Endothelial cell of umbilical vein (primary cell): ENCODE data around the gene VGLL4. TPM values are rescaled to one million over a fixed set of nuclear protein-coding genes. Genes with fewer than 3 reads are reported as not detected.

Experiments
- BruUV-seq: library from RNA; stranded (reverse); fragments of 400-500 nt; replicated peaks from 2 replicates; lab custom pipeline; 2021; lab: Mats Ljungman, UMichigan
- CTCF ChIA-PET: fragments of 300-600, 350-600 bp; sonication (Branson Sonifier 250); formaldehyde crosslinking; loops from one replicate; lab custom pipeline; 2021; ENCODE audit warnings: antibody characterized with exemption, inconsistent platforms; lab: Charles Lee
- POLR2A ChIA-PET: fragments of 300-600, 350-600 bp; sonication (Branson Sonifier 250); formaldehyde crosslinking; loops from one replicate; lab custom pipeline; 2021; ENCODE audit warnings: antibody characterized with exemption, inconsistent platforms; lab: Charles Lee
- DNase-seq: peaks from one replicate; pipeline ENCODE4 v3.0.0-alpha.2; 2011; ENCODE audit warnings: low read depth, low spot score
- FAIRE-seq: peaks from 2 replicates; lab custom pipeline; 2011; peaks lifted over from hg19 to GRCh38; lab: Jason Lieb, UNC
- H2AFZ ChIP-seq: 2 replicates; pipeline ENCODE4 v1.6.0; 2012; ENCODE audit warnings: low read depth, low read length, control low read depth, inconsistent platforms
- H3K27ac ChIP-seq: 2 replicates; pipeline ENCODE4 v1.5.1; 2011; ENCODE audit warnings: low read depth, mild to moderate bottlenecking, control low read depth, low read length, moderate library complexity; ENCODE audit not compliant: insufficient read depth
- H3K27me3 ChIP-seq, 2 experiments: 2 replicates each; pipeline versions ENCODE4 v1.6.0 to v1.6.1; 2011; ENCODE audit warnings: low read length in 2 of 2, mixed read lengths in 1 of 2; ENCODE audit not compliant: control insufficient read depth in 2 of 2, insufficient read depth in 2 of 2
- H3K36me3 ChIP-seq, 2 experiments: 2 replicates in 1 of 2; 3 replicates in 1 of 2; pipeline ENCODE4 v1.5.1; 2011; ENCODE audit warnings: low read length in 2 of 2, mild to moderate bottlenecking in 1 of 2, moderate library complexity in 1 of 2; ENCODE audit not compliant: control insufficient read depth in 2 of 2, insufficient read depth in 2 of 2; ENCODE audit errors: extremely low read depth in 1 of 2
- H3K4me1 ChIP-seq: 3 replicates; pipeline ENCODE4 v1.5.1; 2011; ENCODE audit warnings: mild to moderate bottlenecking, low read length; ENCODE audit not compliant: control insufficient read depth, insufficient read depth; ENCODE audit errors: extremely low read depth
- H3K4me2 ChIP-seq: 2 replicates; pipeline ENCODE4 v1.6.1; 2011; ENCODE audit warnings: low read length, control low read depth, mixed read lengths; ENCODE audit not compliant: insufficient read depth
- H3K4me3 ChIP-seq, 3 experiments: fragments of 200-600 bp in 1 of 3; sonication (generic), shearing (Covaris generic) in 1 of 3; replicated peaks in 1 of 3; 2 replicates each; pipeline ENCODE4 v1.5.1; 2011 to 2016; ENCODE audit warnings: control low read depth in 3 of 3, low read length in 3 of 3, mild to moderate bottlenecking in 2 of 3, inconsistent platforms in 1 of 3, low read depth in 1 of 3, moderate library complexity in 1 of 3; ENCODE audit not compliant: insufficient read depth in 1 of 3
- H3K79me2 ChIP-seq: 2 replicates; pipeline ENCODE4 v1.6.0; 2012; ENCODE audit warnings: low read length, inconsistent platforms; ENCODE audit not compliant: control insufficient read depth, insufficient read depth
- H3K9ac ChIP-seq: replicated peaks from 2 replicates; pipeline ENCODE3; 2011; ENCODE audit warnings: low read length, control low read depth; ENCODE audit not compliant: insufficient read depth; ENCODE audit errors: extremely low read depth
- H3K9me1 ChIP-seq: replicated peaks from 3 replicates; pipeline ENCODE4 v1.6.0; 2011; ENCODE audit warnings: mild to moderate bottlenecking, low read length; ENCODE audit not compliant: control insufficient read depth, insufficient read depth; ENCODE audit errors: extremely low read depth
- H3K9me3 ChIP-seq: replicated peaks from 2 replicates; pipeline ENCODE4 v1.5.1; 2012; ENCODE audit warnings: low read length, inconsistent platforms; ENCODE audit not compliant: control insufficient read depth, insufficient read depth
- H4K20me1 ChIP-seq: replicated peaks from 2 replicates; pipeline ENCODE3; 2011; ENCODE audit warnings: mild to moderate bottlenecking, low read length; ENCODE audit not compliant: control insufficient read depth, insufficient read depth; ENCODE audit errors: extremely low read depth
- MAX ChIP-seq: IDR thresholded peaks from 2 replicates; pipeline ENCODE4 v1.6.1; 2011; ENCODE audit not compliant: insufficient read depth, insufficient read length
- MYC ChIP-seq: IDR thresholded peaks from one replicate; pipeline ENCODE4 v1.6.1; 2011; ENCODE audit warnings: mild to moderate bottlenecking, low read depth, low read length
- POLR2A ChIP-seq: IDR thresholded peaks from 2 replicates; pipeline ENCODE4 v1.6.1; 2012; ENCODE audit warnings: low read depth, mild to moderate bottlenecking, control low read depth, low read length
- dilution Hi-C: fragments of 300-500 bp; cut with MboI; formaldehyde crosslinking; loops from one replicate; pipeline ENCODE4 v1.15.0; 2019; ENCODE audit warnings: low sequenced_read_pairs; ENCODE audit not compliant: extremely low pct_ligation_motif_present
- intact Hi-C: fragments of 100-400 bp; cut with micrococcal nuclease; formaldehyde crosslinking; loops from one replicate; pipeline ENCODE4 v1.10.0; 2022
- polyA plus RNA-seq, 4 experiments: library from polyadenylated mRNA; depleted of rRNA in 3 of 4; stranded (reverse) in 3 of 4; unstranded in 1 of 4; fragments of >200 nt; gene quantifications; 2 replicates each; pipeline versions ENCODE4 v1.2.1 to v1.2.3, GENCODE V29; 2011 to 2012; ENCODE audit warnings: missing spikeins in 1 of 4
- total RNA-seq: library from RNA; stranded (reverse); gene quantifications from 2 replicates; pipeline ENCODE4 v1.2.3, GENCODE V29; 2021

The VGLL4 gene
- total and polyA plus RNA-seq, 2 donors (not counting 3 experiments of a cell fraction or from before 2014, with no cell fraction given), result 67.0 to 78.9 TPM

GRCh38 chr3:11641683-11642430 lies 1.9 kb downstream of the VGLL4 start:
- Histone ChIP-seq H3K9me1 (no peaks in the 10 kb centered on the region), H3K4me1 (peaks cover 48% of the 10 kb centered on the region), H3K27me3 (no peaks in the 10 kb centered on the region), H3K9me3 (no peaks in the 10 kb centered on the region), H4K20me1 (no peaks in the 10 kb centered on the region), H3K79me2 (peaks cover 65% of the 10 kb centered on the region), H2AFZ (no peak overlapping the region), H3K4me3 (peak overlapping the region; percentile 70 to 99 (median 79)), H3K4me2 (peak overlapping the region; percentile 93), H3K9ac (peak overlapping the region; percentile 98), H3K36me3 (no peaks in the 10 kb centered on the region), H3K27ac (peak overlapping the region; percentile 92)
- CTCF ChIA-PET, result interaction anchor here (0.9 to 1.3 kb wide), 2 partner anchors 74 to 263 kb away, joined by 3 to 5 read pairs; no protein-coding TSS in a partner anchor
- dilution Hi-C loops (no loop called here), intact Hi-C loops (loop anchor here (1.0 to 5.0 kb wide), 6 partner anchors 42 to 415 kb away; no protein-coding TSS in a partner anchor)
- FAIRE-seq (no peak), DNase-seq (peak; percentile 76)
- POLR2A ChIA-PET, result interaction anchor here (0.8 kb wide), 1 partner anchor 19 kb away, joined by 4 read pairs; no protein-coding TSS in a partner anchor
- TF ChIP-seq POLR2A (peak; percentile 3), MYC (no peak)
- BruUV-seq, result no TSS peak

- intact Hi-C loops (loop anchor here (5.0 kb wide), 1 partner anchor 414 kb away; no protein-coding TSS in a partner anchor), dilution Hi-C loops (no loop called here)
- H3K9ac ChIP-seq, result peak overlapping the region; percentile 98
These were observed 2.4 kb downstream of the VGLL4 start for GRCh38 chr3:11641316-11641682.

More at GRCh38 chr3:11641316-11641682, 2.4 kb downstream of the VGLL4 start:
- H3K27ac ChIP-seq, result peak overlapping the region; percentile 92
- no peaks in the 10 kb centered on the region for H3K9me3 ChIP-seq
- DNase-seq, result peak; percentile 49
- no peaks in the 10 kb centered on the region for H3K27me3 ChIP-seq
- POLR2A ChIA-PET, result interaction anchor here (0.8 kb wide), 1 partner anchor 19 kb away, joined by 4 read pairs; no protein-coding TSS in a partner anchor
- H3K9me1 ChIP-seq, result no peaks in the 10 kb centered on the region
- peak; percentile 20 for TF ChIP-seq POLR2A
- TF ChIP-seq MAX, result no peak
- CTCF ChIA-PET, result interaction anchor here (0.8 to 1.3 kb wide), 3 partner anchors 73 to 262 kb away, joined by 3 to 5 read pairs (median 4); no protein-coding TSS in a partner anchor
- peak overlapping the region; percentile 70 to 99 (median 79) for H3K4me3 ChIP-seq
- H4K20me1 ChIP-seq, result no peaks in the 10 kb centered on the region
- H3K79me2 ChIP-seq, result peaks cover 71% of the 10 kb centered on the region
- no peak overlapping the region for H2AFZ ChIP-seq
- H3K36me3 ChIP-seq, result no peaks in the 10 kb centered on the region
- BruUV-seq, result no TSS peak
- peak overlapping the region; percentile 93 for H3K4me2 ChIP-seq
- H3K4me1 ChIP-seq, result peaks cover 53% of the 10 kb centered on the region
- no peak for FAIRE-seq
